ENCODE data around the gene HDAC4. TPM values are rescaled to one million over a fixed set of nuclear protein-coding genes. Genes with fewer than 3 reads are reported as not detected.
"Not testable (repeated sequence)": the region's sequence is repeated elsewhere in the genome, so short reads cannot be mapped to it uniquely, and the experiment has no call there.

The HDAC4 gene
- total RNA-seq, 2 donors from 2014 or later, result 38.7 to 50.9 TPM

GRCh38 chr2:239084007-239084406 lies 316.8 kb downstream of the HDAC4 start:
- ATAC-seq, result no peak
- no peak for DNase-seq

DNA sequence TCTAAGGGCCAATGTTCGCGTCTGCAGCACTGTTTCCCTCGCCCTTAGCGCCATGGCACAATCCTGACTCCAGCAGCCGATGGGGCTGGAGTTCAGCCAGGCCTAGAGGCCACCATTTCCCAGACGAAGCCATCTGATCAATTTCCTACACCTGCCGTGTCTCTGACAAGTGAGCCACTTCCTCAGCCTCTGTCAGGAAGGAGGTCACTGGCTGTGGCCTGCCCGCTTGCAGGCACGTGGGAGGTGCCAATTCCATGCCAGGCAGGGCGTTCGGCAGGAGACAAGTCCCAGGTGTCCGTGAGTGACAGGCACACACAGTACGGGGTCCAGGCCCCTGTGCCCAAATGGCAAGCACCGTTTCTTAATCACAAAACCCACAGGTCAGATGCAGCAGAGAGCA lies 318.4 kb downstream of the HDAC4 start:
- ATAC-seq (no peak), DNase-seq (no peak)
- intact Hi-C loops (cut with DNase I, micrococcal nuclease), result no loop called here

More at GRCh38 chr2:239084007-239084406, 316.8 kb downstream of the HDAC4 start:
- intact Hi-C loops (cut with DNase I, micrococcal nuclease), result no loop called here

GRCh38 chr2:239081622-239082021 lies 319.2 kb downstream of the HDAC4 start:
- DNase-seq (no peak), ATAC-seq (no peak)
- intact Hi-C loops (cut with DNase I, micrococcal nuclease), result no loop called here

GRCh38 chr2:239081046-239081445 lies 319.8 kb downstream of the HDAC4 start:
- intact Hi-C loops (cut with DNase I, micrococcal nuclease), result no loop called here
- ATAC-seq (no peak), DNase-seq (no peak)

DNA sequence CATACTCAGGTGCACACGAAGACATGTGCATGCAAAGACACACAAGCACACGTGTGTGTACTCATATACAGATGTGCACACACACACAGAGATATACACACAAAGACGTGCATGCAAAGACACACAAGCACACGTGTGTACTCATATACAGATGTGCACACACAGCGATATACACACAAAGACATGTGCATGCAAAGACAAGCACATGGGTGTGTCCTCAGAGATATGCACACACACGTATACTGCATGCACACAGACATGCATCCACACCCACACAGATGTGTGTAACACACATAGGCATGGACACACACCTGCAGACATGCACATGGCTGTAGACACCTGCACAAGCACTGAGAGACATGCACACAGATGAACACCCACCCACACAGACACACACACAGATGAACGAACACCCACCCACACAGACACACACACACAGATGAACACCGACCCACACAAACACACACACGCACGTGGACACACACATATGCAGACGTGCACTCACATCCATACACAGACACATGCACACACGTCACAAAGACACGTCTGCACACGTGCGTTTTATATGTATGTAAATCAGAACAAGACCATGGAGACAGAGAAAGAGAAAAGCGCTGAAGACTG lies 321.0 kb downstream of the HDAC4 start:
- ATAC-seq (no peak), DNase-seq (no peak)
- intact Hi-C loops (cut with DNase I, micrococcal nuclease), result no loop called here

DNA sequence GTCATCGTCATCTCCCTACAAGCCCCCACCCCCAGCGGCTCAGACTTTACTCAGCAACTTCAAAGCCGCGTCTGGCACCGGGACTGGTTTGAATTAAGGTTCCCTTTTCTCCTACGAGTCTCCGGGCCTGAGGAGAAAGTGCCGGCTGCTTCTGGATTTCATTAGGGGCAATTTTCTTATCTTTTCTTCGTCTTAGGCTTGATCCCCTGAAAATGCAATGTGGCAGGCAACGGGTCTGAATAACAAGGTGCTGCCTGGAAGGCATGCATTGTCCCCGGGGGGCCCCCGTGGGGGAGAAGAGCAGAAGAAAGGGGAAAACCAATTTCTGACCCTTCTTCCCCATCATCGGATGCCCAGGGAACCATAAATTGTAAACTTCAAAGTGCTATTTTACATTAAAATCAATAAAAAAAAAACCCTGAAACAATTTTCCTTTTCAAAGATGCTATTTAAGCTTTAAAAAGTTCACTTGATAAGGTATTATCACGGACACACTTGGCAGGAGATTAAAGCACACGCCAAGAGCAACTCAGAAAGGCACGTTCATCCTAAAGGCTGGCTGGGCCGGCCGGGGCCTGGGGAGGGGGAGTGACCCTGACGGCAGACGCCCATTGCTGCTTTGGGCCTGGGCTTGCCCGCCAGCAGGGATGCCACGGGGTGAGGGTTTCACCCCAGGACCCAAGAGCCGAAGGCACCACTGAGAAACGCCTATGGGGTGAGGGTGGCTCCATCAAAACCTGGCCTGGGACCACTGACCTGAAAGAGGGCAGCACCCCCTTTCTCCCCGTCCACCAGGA lies 322.5 kb downstream of the HDAC4 start:
- ATAC-seq, result no peak
- intact Hi-C loops (cut with DNase I, micrococcal nuclease), result no loop called here
- DNase-seq, result no peak

DNA sequence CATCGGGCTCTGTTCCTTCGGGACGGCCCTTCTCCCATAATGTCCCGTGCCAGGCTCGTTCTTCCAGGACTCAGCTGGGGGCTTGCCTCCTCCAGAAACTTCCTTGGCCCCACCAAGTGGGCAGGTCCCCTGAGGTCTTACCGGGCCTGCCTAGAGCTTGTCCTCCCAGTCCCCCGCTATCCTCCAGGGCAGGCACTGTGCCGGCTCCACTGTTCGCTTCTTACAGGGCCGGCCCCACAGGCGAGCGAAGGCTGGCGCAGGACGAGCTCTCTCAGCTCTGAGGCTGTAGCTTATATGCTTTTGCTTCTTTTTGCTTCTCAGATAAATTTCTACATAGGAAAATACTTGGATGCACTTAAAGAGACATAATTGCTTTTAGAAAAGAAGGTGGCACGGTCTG lies 323.6 kb downstream of the HDAC4 start:
- no peak for DNase-seq
- intact Hi-C loops (cut with DNase I, micrococcal nuclease), result no loop called here
- ATAC-seq, result no peak

DNA sequence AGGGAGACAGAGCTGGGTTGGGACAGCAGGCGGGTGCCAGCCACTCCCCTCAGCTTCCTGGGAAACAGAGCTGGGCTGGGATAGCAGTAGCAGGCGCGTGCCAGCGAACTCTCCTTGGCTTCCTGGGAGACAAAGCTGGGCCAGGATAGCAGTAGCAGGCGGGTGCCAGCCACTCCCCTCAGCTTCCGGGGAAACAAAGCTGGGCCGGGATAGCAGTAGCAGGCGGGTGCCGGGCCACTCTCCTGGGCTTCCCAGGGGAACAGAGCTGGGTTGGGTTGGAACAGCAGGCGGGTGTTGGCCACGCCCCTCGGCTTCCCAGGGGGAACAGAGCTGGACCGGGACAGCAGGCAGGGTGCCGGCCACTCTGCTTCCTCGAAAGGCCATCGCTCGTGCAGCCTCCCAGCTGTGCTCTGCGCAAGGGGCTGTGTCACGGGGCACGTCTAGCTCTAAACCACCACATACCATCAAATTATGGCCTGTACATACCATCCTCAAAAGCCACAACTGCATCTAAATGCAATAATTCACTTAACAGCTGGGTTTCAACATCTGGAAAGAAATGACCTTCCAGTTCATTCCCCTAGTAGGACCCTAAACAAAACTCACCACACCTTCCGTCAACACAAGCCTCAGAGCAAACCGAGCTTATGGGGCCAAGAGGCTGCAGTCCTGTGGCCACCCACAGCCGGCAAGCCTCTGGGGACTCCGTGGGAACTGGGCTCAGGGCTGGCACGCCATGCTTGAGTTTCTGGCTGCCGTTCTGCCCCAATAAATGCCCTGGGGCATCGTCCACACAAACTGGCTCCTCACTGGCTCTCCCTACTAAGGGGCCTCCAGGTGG lies 324.7 kb downstream of the HDAC4 start:
- intact Hi-C loops (cut with DNase I, micrococcal nuclease), result no loop called here
- peak; percentile 95 for ATAC-seq
- peak; percentile 77 to 79 for DNase-seq

DNA sequence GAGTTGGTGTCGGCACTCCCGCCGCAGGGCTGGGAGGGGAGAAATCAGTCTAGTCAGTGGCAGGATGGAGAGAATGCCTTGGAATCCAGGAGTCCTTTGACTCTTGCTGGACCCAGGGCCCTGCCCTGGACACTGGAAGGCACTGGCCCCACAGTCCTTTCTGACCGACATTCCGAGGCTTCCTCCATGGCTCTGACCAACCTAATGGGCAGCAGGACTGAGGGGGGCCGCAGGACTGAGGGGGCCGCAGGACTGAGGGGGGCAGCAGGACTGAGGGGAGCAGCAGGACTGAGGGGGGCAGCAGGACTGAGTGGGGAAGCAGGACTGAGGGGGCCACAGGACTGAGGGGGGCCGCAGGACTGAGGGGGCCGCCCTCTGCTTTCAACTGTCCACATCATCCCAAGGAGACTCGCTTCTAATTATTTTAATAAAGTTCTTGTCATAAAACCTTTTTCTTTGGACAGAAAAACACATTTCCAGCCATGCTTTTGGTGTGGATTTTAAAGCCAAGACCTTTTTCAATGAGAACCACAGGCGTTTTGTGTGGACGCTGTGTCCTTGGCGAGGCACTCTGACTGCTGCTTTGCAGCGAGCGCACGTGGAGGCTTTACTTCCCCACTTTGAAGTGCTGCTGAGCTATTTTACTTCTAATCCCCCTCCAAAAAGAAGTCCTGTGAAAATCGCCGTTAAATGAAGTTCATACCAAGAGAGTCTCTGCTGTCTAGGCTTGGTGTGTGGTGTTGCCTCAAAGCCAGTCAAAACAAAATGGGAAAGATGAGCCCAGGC lies 326.9 kb downstream of the HDAC4 start:
- DNase-seq (no peak), ATAC-seq (no peak)
- intact Hi-C loops (cut with DNase I, micrococcal nuclease), result no loop called here

- intact Hi-C loops (cut with DNase I, micrococcal nuclease), result no loop called here
- DNase-seq (no peak), ATAC-seq (no peak)
These were observed 327.6 kb downstream of the HDAC4 start for GRCh38 chr2:239073270-239073669.

GRCh38 chr2:239072786-239073185 lies 328.0 kb downstream of the HDAC4 start:
- no peak for DNase-seq
- intact Hi-C loops (cut with DNase I, micrococcal nuclease), result no loop called here
- ATAC-seq, result no peak

GRCh38 chr2:239070466-239070865 lies 330.4 kb downstream of the HDAC4 start:
- DNase-seq (no peak), ATAC-seq (no peak)
- intact Hi-C loops (cut with DNase I, micrococcal nuclease), result no loop called here

GRCh38 chr2:239069362-239070333 lies 331.2 kb downstream of the HDAC4 start:
- DNase-seq; intact Hi-C loops (cut with DNase I, micrococcal nuclease); ATAC-seq: not testable (repeated sequence)

- ATAC-seq, result no peak
- no peak for DNase-seq
- intact Hi-C loops (cut with DNase I, micrococcal nuclease), result no loop called here
These were observed 332.4 kb downstream of the HDAC4 start for GRCh38 chr2:239068411-239068810.

- intact Hi-C loops (cut with DNase I, micrococcal nuclease), result no loop called here
- DNase-seq, result no peak
- ATAC-seq, result no peak
These were observed 333.5 kb downstream of the HDAC4 start for GRCh38 chr2:239067196-239067865.

DNA sequence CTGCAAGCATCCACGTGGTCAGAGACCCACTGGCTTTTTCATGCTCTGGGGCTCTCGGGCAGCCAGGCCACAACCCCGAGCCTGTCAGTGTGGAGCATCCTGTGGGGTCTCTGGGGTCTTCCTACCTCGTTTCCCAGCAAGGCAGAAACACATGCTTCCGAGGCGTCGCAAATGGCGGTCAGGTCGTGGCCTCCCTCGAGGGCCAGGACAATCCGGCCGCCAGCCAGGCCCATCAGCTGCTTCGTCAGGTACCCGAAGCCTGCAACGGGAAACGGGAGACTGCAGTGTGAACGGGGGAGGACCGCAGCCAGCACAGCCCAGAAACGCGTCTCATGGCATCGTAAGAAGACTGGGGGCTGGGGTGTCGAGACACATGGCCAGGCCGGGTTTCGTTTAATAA lies 334.2 kb downstream of the HDAC4 start:
- intact Hi-C loops (cut with DNase I, micrococcal nuclease), result no loop called here
- no peak for DNase-seq
- ATAC-seq, result no peak

DNA sequence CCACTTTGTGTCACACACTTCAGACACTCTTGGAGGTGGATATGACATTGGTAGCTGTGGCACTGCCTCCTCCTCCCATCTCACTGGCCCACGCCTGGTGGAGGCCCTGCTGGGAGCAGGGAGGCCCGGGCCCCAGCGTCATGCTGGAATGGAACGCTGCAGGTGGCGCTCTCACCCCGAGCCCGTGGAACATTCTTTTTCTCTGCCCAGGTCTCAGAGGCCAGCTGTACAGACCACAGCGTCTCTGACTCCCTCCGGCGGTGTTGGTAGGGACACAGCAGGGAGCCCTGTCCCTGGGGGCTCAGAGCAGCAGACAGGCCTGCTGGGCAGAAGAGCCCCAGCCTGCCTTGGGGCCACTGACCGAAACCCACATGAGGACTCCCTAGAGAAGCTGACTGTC lies 334.9 kb downstream of the HDAC4 start:
- DNase-seq (no peak), ATAC-seq (no peak)
- intact Hi-C loops (cut with DNase I, micrococcal nuclease), result no loop called here

Data from left colon (tissue), 2 donors.